AG09319 (cell line): ENCODE results near the gene KCNH6.

ENCODE experiments used
- DNase-seq: peaks from one replicate; pipeline ENCODE4 v3.0.0-alpha.2; 2010; ENCODE audit warnings: low read depth; ENCODE audit errors: extremely low read depth
- TF ChIP-seq, protein P1 (sequence below): IDR thresholded peaks from 2 replicates; pipeline ENCODE4 v1.5.1; 2011; ENCODE audit warnings: low read depth, mild to moderate bottlenecking, inconsistent platforms, low read length, moderate library complexity

Gene KCNH6

DNA sequence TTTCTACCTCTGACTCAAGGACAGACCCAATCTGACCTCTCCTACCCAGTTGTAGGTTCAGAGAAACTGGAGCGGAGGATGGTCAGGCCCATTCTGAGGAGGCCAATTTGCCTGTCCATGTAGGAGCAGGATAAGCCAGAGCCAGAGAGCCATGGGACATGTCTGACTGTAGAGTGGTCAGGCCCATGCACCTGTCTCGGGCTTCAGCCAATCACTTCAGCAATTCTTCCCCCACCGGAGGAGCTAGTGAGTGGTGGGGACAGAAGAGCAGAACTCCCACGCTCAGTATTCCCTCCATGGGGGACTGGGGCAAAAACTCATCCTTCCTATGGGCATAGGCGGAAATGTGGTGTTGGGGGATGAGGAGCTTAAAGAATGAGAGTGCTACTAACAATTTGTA lies 41.4 kb downstream of the KCNH6 start:
- DNase-seq: no peak
- TF ChIP-seq, protein P1, sequence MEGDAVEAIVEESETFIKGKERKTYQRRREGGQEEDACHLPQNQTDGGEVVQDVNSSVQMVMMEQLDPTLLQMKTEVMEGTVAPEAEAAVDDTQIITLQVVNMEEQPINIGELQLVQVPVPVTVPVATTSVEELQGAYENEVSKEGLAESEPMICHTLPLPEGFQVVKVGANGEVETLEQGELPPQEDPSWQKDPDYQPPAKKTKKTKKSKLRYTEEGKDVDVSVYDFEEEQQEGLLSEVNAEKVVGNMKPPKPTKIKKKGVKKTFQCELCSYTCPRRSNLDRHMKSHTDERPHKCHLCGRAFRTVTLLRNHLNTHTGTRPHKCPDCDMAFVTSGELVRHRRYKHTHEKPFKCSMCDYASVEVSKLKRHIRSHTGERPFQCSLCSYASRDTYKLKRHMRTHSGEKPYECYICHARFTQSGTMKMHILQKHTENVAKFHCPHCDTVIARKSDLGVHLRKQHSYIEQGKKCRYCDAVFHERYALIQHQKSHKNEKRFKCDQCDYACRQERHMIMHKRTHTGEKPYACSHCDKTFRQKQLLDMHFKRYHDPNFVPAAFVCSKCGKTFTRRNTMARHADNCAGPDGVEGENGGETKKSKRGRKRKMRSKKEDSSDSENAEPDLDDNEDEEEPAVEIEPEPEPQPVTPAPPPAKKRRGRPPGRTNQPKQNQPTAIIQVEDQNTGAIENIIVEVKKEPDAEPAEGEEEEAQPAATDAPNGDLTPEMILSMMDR: no peak

DNA sequence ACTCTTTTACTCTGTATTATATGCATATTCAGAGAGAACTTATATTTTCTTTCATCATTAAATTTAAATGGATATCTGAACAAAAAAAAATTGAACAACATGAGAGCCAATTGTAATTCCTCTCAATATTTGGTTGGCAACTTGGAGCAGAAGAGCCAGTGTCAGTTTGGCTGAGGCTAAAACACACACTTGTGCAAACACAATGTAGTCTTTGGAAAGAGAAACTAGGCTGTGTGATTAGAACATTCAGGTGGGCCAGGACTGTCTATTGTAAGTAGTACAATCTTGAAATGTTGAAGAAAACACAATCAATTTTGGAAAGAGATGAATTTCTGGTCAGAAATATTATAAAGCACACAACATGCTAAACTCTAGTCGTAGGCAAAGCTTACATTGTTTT lies 44.1 kb downstream of the KCNH6 start:
- TF ChIP-seq, protein P1: no peak
- no peak for DNase-seq

DNA sequence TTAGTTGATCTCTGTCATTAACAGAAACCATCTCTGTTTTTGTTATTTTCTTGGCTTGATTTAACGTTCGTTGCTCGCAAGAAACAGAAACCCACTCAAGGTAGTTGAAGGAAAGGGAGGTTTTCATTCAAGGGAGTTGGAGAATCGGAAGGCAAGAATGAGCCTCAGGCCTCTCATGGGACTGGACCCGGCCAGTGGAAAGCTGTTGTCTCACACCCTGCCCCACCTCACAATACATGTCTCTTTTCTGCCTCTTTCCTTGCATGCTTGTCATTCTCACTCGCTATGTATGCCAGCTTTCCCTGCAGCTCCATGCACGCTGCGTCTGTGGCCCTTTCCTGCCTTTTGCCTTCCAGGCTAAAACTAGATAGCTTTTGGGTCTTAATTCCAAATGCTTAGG lies 45.4 kb downstream of the KCNH6 start:
- no peak for DNase-seq
- TF ChIP-seq, protein P1: no peak

DNA sequence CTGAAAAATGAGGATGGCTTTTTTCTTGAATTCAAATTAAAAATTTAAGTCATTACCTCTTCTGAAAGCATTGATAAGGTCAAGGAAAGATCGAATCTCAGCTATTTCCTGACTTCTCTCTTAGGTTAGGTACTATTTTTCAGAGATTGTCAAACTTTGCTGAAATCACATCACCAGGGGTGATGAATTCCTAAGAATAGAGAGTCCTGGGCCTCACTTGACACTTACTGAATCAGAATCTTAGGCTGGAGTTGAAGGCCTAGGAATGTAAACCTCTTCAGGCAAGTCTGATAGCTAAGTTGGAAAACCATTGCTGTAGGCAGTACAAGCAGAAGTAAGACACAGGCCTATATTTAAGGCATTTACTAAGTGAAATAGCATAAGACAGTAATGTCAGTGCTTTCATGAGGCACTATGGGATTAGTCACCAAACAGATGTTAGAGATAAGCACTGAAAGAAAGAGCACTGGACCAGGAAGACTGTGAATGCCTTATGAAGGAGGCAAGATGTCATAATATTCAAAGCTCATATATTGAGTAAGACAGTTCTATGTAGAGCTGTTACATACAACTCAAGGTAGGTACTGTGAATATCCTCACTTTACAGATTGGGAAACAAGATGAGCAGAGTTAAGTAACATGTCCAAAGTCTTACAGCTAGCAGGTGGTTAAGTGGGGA lies 48.6 kb downstream of the KCNH6 start:
- TF ChIP-seq, protein P1: no peak
- DNase-seq: peak; percentile 25

DNA sequence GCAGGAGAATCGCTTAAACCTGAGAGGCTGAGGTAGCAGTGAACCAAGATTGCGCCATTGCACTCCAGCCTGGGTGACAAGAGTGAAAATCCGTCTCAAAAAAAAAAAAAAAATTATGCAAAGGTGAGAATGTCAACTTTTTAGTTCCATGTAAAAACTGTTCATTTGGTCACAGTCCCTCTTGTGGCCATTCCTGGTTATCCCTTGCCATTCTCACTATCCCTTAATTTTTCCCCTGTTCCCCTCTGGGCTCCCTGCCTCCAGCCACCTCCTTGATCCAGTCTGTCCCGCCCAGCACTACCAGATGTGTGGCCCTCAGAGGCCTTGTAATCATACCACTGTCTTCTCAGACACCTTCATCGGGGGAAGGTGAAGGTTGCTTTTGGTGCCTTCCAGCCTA lies 50.5 kb downstream of the KCNH6 start:
- DNase-seq: no peak
- TF ChIP-seq, protein P1: peak; percentile 20

DNA sequence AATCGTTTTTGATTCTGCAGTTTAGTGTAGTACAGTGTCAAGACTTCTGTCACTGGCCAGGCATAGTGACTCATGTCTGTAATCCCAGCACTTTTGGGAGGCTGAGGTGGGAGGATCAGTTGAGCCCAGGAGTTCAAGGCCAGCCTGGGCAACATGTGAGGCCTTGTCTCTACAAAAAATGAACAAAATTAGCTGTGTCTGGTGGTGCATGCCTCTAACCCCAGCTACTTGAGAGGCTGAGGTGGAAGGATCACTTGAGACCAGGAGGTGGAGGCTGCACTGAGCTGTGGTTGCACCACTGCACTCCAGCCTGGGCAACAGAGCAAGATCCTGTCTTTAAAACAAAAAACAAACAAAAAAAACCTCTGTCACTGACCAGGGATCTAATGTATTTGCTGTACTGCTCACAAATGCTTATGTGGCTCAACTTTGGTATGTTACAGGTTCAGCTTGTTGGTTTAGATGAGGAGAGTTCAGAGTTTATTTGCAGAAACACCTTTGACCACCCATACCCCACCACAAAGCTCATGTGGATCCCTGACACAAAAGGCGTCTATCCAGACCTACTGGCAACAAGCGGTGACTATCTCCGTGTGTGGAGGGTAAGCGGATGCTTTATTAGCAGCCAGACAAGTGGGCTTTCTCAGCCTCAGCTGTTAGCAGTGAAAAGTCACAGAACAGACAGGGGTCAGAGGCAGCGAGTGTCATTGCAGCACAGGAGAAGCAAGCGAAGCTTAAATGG lies 55.0 kb downstream of the KCNH6 start:
- DNase-seq: no peak
- TF ChIP-seq, protein P1: no peak

DNA sequence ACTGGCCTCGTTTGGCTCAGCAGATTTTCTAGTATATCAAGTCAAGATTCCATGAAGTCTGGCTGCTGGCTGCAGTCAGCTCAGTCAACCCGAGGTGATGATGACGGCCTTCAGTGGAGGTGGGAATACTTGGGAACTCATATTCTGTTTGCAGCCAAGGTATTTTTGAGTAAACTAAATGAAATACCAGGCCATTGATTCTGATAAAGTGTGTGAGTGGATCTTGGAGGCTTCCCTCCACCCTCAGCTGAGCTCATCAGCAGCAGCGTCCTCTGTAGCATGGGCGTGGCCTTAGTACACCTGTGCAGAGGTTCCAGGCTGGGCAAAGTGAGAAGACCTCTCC lies 55.6 kb downstream of the KCNH6 start:
- DNase-seq: no peak
- TF ChIP-seq, protein P1: no peak
